EL (cell line): ENCODE results near the gene SLC30A10.
A peak's percentile ranks its signal among the peaks of the same experiment; 100 is the strongest.
"Not testable (repeated sequence)": the region's sequence is repeated elsewhere in the genome, so short reads cannot be mapped to it uniquely, and the experiment has no call there.

Source experiments
- DNase-seq: peaks from one replicate; pipeline ENCODE4 v3.0.0-alpha.2; 2016

Gene SLC30A10

DNA sequence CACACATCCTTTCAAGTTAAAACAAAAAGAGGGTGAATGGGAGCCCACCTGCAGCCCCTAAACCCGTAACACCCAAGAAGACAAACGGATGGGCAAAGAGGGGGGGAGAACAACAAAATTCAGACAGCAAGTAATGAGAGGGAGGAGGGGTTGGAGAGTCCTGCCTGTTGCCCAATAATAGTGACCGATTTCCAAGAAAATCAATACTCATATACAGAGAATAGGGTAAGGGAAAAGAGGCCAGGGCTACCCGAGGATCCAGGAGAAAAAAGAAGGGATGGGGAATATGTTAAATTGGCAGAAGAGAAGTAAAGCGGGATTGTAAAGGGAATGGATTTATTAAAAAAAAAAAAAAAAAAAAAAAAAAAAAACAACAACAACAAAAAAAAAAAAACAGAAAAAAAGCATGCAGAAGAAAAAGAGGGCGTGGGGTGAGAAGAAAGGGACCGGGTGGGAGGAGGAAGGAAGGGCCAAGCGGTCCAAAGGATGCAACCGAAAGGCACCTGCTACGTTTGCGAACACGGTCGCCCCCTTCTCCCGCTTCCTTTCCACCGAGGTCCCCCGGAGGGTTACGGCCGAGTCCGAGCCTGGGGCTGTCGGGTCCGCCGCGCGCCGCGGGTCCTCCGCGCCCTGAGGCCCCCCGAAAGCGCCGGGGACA, 930 bp downstream of the SLC30A10 start:
- DNase-seq, result no peak

DNA sequence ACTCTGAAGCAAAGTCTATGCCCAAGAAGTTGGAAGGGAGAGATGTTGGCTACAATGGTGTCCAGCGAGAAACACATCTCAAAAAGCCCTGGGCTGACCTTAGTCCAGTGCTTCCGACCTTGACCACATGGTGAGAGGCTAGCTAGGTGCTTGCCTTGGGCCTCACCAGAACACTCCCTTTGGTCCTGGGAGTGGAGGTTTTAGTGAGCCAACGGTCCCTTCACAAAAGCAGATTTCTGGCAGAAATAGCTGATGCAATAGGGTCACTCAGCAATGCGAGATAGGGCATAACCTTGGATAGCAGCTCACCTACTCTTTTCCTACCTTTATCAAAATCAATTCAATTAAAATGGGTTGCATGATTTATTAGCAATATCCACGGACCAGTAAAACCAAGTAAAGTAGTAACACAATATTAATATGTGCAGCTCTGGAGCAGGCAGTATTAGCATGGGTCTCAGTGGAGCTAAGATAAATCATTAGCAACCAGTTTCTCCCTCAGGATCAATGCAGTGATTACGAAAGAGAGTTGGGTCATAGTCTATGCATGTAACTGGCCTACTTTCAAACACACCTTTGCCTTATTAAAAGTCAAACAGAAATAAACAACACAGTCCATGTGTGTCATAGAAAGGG, 1.9 kb downstream of the SLC30A10 start:
- no peak for DNase-seq

DNA sequence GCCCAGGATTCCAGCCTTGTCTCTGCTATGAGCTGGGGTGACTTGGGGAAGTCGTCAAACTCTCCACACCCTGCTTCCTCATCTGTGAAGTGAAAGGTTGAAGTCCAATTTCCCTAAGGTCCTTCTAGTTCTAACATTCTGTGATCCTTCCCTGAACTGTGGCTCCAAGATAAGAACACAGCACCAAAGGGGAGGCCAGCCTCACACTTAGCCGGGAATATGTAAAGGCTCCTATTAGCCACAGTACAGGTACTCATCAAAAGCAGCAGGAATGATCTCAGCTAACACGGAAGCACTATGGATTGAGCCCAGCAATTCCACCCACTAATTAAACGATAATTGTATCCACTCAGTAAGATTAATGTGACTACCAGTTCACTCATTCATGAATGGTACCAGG, 4.0 kb downstream of the SLC30A10 start:
- no peak for DNase-seq

DNA sequence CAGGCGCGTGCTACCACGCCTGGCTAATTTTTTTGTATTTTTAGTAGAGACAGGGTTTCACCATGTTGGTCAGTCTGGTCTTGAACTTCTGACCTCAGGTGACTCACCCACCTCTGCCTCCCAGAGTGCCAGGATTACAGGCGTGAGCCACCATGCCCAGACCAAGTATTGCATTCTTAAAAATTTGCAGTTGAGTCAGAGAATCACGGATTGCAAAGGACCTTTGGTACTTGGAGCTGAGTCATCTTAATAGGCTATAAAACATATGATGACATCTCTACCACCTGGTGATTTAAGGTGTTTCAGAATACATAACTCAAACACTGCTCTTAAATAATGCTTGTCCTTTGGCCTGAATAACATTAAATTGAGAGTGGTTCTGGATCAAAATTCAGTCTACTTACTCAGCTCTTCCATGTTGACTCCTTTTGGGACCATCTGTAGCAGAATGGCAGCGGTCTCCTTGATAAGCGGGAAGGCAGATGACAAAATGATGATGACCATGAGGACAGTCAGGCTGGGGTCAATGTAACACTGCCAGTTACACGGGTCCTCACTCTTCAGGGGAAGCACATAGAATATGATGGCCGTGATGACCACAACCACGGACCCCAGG, 10.4 kb downstream of the SLC30A10 start:
- DNase-seq, result peak; percentile 57

DNA sequence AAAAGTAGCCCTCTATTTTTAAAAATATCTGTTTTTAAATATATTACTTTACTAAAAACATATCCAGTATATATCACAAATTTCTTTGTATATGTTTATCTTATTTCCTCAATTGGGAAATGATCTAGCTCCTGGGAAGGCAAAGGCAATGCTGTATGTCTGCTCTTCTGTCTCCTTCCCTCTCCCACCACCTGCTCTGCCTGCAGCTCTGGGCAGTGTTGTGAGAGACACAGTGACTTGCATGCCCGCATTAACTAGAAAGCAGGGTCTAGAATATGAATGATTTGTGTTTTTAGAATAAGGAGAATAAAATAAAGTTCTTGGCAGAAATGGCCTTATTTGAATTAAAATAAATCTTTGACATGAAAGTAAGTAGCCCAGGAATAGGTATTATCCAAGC, 11.1 kb downstream of the SLC30A10 start:
- no peak for DNase-seq

DNA sequence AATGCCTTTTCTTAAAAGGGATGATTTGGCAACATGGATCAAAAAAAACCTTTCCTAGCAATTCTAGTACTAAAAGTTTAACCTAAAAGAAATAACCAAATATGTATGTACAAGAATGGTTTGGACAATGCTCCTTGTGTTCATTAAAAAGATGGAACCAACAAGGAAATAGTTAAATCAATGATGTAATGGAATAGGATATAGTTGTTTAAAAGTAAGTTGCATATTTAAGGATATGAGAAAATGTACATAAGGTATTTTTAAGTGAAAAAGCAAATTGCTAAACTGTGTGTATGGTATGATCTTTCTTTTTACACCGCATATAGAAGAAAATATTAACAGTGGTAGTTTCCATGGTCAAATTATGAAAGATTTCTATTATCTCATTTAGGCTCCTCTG, 12.1 kb downstream of the SLC30A10 start:
- no peak for DNase-seq

DNA sequence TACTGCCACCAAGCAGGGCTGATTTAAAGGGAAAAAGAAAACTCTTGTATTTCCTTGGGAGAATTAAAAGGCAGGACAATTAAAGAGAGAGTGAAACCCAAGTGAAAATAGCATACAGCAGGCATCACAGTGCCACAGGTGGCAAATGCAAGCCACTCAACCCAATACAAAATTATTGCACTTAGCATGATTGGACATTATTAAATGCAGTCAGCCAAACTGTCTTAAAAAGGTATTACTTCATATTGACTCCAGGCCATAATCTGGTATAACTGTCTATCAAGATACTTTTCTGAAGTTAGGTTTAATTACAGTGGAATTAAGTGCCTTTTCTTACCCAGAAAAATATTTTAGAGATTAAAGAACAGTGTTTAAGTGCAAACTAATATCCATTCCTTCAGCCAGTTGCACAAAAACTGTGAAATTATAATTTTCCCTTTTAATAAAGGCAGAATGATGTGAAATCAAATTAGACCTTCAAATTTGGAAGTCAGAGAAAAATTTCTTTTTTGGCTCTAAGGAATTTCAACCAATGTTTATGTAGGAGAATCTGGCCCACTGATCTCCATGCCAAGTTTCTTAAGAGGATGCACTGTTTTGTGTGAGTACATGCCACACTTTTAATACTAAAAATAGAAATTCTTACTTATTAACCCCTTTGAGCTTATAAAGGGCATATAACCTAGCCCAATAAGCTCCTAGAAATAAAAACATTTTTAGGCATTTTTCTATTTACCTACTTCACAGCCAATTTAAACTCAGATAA, 15.2 kb downstream of the SLC30A10 start:
- DNase-seq, result no peak

DNA sequence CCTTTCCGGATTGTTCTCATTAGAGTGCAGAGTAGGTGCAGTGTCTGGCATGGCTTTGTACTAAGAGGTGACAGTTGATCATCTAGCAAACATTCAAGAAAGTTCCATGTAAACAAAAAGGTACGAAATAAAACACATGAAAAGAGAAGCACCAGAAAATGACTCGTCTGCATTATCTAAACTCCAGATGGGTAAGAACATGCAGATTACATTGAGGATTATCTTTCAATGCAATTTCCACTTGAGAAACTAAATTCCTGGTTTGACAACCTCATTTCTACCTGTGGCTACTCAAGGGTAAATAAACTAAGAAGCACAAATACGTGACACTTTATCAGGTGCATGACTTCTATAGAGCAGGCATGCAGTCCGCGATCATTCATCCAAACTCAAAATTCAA, 17.6 kb downstream of the SLC30A10 start:
- no peak for DNase-seq

DNA sequence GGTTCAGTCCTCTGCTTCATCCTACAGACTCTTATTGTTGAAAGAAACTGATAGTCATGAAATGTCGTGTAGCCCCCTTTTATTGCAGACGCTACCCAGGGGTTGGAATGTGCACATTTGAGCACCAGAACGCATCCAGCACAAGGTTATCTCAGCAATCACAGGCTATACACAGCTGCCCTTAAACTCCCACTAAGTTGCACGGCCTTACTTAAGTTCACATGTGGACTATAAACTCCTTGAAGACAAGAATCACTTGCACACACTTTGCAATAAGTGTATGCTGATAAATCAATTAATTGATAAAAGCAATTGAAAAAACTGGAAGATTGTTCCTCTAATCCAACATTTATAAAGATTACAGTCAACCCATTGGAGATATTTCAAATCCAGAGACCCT, 18.9 kb downstream of the SLC30A10 start:
- DNase-seq, result no peak

DNA sequence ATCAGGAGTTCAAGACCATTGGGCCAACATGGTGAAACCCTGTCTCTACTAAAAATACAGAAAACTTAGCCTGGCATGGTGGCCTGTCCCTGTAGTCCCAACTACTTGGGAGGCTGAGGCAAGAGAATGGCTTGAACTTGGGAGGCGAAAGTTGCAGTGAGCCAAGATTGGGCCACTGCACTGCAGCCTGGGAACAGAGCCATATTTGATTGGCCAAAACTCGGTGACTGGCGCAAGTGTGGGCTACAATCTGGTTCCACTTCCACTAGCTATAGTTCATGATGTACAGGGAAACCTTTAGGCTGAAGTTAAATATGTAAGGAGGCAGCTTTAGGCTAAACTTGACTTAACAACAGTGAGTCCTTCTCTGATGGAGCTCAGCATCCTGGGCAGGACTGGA, 20.2 kb downstream of the SLC30A10 start:
- DNase-seq, result no peak

DNA sequence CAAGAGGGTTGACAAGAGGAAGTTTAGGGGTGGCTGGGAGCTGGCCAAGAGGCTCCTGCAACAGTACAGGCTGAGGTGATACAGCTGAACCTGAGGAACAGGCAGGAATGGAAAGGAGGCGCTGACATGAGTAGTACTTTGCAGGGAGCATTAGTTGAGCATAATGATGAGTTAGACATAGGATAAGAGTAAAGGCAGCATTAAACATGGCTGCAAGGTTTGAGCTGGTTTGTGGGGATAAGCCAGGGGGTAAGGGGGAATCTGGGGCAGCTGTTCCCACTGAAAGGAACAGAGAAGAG, 20.6 kb downstream of the SLC30A10 start:
- DNase-seq, result no peak

DNA sequence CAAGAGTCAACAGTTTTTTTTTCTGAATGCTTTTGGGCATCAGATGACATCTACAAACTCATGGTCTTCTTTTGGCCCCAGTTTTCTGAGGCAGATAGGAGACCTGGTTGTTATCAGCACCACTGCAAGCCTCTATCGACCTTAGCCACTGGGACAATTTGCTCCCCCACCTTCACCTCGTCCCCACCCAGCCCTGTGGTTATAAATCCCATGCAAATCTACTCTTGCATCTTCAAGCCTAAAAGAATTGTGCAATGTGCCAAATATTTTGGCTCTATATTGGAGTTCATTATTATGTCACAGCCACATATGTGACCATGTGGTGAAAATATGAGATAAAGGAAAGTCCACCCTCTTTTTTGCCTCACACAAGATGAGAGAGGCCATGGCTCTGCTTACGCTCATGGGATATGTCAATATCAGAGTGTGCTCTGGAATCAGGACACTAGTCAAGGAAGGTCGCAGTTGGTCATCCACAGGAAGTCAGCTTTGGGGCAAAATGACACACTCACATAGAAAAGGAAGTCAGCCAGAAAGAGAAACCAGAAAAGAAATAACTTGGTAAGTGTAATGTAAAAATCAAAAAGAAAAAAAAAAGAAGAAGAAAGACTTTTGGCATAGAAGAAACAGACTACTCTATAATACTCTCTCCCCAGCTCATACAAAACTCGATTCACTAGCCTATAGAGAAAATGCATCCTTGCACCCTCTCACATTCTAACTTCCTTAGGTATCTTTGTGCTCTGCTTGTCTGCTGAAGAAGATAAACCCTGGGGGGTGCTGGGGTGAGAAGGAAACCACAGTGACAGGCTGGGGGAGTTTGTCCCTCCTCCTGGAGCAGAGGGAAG, 21.2 kb downstream of the SLC30A10 start:
- no peak for DNase-seq

DNA sequence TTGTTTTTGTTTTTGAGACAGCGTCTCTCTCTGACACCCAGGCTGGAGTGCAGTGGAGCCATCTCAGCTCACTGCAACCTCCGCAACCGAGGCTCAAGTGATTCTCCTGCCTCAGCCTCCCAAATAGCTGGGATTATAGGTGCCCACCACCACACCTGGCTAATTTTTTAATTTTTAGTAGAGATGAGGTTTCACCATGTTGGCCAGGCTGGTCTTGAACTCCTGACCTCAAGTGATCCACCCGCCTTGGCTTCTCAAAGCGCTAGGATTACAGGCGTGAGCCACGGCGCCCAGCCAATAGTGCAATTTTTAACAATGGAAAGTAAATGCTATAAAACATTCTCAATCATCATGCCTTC, 21.8 kb downstream of the SLC30A10 start:
- not testable (repeated sequence) for DNase-seq

DNA sequence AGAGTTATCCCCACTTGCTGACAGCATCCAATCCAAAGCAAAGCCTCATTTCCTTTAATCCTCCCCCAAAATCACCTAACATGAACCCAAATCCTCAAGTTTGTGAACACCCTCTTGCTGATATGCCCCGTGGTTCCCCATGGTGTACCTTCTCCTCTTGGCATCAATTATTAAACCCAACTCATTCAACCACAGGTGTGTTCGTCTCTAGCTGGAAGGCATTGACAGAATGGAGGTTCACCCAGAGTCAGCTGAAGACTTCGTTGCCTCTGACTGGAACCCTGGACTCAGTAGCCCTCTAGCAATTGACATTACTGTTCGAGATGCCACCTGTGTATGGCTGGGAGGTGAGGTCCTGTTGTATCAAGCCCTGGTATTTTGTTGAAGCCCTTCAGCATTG, 22.8 kb downstream of the SLC30A10 start:
- DNase-seq, result no peak

DNA sequence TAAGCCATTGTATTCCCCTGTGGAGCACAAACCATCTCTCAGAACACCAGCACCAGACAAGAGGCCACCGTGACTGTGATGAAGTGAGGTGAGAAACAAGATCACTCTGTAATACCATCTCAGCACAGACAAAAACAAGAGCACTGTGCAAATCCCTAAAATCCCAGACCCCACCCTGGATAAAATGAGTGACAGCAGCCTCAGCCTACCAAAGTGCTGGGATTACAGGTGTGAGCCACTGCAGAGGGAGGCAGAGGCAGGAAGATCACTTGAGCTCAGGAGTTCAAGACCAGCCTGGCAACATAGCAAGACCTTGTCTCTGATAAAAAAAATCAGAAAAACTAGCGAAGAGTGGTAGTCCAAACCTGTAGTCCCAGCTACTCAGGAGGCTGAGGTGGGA, 23.4 kb downstream of the SLC30A10 start:
- no peak for DNase-seq

DNA sequence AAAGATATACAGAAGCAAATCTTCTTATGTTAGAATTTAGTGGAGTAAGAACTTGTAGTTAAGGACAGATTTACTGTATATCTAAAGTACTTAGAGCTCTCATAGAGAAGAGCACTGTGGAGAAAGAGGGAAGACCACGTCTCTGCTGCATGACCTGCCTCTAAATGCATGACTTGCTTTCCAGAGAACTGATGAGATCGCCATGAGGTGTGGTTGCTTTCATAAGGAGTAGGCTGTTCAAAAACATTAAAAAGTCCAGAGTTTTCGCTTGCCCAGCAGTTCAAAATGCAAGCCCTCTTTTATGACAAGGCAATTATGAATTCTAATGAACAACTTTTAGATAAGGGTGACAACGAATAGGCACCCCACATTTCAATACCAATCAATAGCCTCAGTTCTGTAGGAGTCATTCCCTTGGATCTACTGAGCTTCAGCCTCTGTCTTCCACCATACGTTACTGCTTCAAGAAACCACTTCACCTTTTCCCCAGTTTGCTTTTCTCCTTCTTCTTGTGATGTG, 24.9 kb downstream of the SLC30A10 start:
- DNase-seq, result no peak

DNA sequence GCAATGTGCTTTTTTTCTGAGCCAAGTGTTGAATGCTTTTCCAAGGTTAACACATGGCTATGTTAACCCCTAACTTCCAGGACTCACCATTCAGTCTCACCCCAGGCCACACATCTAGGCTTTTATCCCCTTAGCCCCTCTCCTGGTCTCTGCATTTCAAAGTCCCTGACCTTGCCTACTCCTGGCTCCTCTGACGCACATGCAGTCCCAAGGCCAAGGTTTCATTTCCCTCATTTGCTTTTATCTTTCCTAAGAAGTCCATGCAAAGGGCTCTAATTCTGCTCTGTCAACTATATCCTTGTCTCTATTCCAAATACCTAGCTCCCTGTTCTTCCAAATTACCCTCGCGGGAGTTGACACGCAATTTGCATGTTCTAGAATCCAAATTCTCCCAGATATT, 25.4 kb downstream of the SLC30A10 start:
- DNase-seq, result no peak

DNA sequence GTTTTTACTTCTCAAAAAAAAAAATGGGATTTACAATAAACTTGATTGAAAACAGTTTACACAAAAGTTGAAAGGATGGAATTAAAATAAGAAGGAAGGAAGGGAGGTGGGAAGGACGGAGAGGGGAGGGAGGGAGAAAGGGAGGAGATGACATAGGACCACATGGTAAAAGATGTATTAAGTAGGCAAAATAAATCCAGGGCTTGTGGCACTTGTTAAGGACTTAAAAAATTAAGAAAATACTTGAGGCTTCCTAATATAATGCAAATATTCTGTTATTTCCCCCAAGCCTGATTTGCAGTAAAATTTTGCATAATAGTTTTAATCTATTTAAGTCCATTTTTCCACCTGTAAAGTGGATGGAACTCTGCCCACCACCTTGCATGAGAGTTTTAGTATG, 27.5 kb downstream of the SLC30A10 start:
- no peak for DNase-seq

DNA sequence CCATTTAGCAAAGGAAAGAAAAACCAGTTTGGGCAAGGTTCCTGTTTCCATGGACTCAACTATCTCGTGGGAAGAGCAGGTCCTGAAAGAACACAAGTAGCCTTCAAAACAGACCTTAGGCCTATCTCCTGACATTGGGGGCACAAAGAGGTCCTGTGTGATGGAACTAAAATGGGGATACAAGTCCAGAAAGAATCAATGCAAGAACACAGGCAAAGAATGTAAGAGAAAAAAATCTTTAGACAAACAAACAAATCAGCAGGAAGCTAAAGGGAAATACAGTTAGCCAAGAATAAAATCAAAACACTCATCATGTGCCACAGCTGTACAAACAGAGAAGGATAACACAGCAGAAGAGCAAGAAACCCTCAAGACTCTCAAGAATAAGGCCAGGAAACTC, 28.2 kb downstream of the SLC30A10 start:
- DNase-seq, result no peak

DNA sequence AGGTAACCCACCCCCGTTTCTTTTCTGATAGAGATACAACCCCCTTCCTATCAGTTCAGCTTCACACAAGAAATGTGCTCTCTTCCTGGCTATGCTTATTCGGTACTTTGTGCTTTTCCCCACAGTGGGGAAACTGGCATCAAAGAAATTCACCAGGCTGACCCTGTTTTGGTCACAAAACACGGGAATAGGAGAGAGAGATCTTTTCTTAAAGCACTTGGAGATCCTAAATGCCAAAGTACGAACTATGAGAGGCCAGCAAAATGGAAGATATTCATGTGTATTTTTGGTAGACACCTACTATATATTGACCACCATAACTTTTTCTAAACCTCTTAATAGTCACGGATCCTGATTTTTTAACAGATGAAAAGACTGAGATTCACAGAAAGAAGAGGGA, 30.0 kb downstream of the SLC30A10 start:
- no peak for DNase-seq

DNA sequence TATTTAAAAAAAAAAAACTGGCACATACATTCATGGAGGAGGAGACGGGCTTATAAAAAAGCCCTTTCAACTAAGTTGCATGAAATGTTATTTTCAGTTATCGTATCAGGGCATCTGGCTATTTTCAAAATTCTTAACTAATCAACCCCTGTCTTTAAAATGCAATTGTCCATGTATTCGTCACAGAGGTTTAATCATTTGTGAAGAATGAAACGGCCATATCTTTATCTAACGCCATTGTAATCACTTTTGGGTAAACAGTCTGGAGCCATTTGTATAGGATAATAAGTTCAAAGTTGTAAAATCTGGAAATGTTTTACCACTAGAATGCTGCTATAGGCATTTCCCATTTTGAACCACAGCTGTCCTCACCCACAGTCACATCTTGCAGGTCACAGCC, 30.4 kb downstream of the SLC30A10 start:
- DNase-seq, result no peak

DNA sequence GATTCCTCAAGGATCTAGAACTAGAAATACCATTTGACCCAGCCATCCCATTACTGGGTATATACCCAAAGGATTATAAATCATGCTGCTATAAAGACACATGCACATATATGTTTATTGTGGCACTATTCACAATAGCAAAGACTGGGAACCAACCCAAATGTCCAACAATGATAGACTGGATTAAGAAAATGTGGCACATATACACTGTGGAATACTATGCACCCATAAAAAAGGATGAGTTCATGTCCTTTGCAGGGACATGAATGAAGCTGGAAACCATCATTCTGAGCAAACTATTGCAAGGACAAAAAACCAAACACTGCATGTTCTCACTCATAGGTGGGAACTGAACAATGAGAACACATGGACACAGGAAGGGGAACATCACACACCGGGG, 36.1 kb downstream of the SLC30A10 start:
- not testable (repeated sequence) for DNase-seq

DNA sequence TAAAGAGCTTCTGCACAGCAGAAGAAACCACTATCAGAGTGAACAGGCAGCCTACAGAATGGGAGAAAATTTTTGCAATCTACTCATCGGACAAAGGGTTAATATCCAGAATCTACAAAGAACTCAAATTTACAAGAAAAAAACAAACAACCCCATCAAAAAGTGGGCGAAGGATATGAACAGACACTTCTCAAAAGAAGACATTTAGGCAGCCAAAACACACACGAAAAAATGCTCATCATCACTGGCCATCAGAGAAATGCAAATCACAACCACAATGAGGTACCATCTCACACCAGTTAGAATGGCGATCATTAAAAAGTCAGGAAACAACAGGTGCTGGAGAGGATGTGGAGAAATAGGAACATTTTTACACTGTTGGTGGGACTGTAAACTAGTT, 36.5 kb downstream of the SLC30A10 start:
- not testable (repeated sequence) for DNase-seq
